Glutamatergic neuron (in vitro differentiated cells): ENCODE results near the gene EMID1. TPM values are rescaled to one million over a fixed set of nuclear protein-coding genes. Genes with fewer than 3 reads are reported as not detected.

Experiments
- DNase-seq: peaks from one replicate; pipeline ENCODE4 v3.0.0; 2022
- H3K27ac Mint-ChIP-seq: one replicate; pipeline ENCODE4 v1.8.0; 2020; ENCODE audit warnings: mild to moderate bottlenecking, mixed read lengths, inconsistent platforms; ENCODE audit not compliant: unreplicated experiment
- H3K27me3 Mint-ChIP-seq: one replicate; pipeline ENCODE4 v1.8.0; 2020; ENCODE audit warnings: mild to moderate bottlenecking, moderate library complexity, mixed read lengths, inconsistent platforms; ENCODE audit not compliant: unreplicated experiment
- H3K36me3 Mint-ChIP-seq: one replicate; pipeline ENCODE4 v1.8.0; 2020; ENCODE audit warnings: mild to moderate bottlenecking, mixed read lengths, inconsistent platforms; ENCODE audit not compliant: unreplicated experiment
- H3K4me1 Mint-ChIP-seq: one replicate; pipeline ENCODE4 v1.8.0; 2020; ENCODE audit warnings: mild to moderate bottlenecking, low read depth, mixed read lengths, inconsistent platforms; ENCODE audit not compliant: unreplicated experiment
- H3K4me3 Mint-ChIP-seq: one replicate; pipeline ENCODE4 v1.8.0; 2020; ENCODE audit warnings: mild to moderate bottlenecking, mixed read lengths, inconsistent platforms; ENCODE audit not compliant: unreplicated experiment
- H3K9me3 Mint-ChIP-seq: one replicate; pipeline ENCODE4 v1.8.0; 2020; ENCODE audit warnings: mild to moderate bottlenecking, moderate library complexity, mixed read lengths, inconsistent platforms; ENCODE audit not compliant: unreplicated experiment
- CTCF ChIP-seq: fragments of 200-600 bp; sonication (generic); IDR thresholded peaks from one replicate; pipeline ENCODE4 v1.5.0; 2021; ENCODE audit not compliant: partially characterized antibody, unreplicated experiment
- total RNA-seq: library from RNA; stranded (reverse); fragmentation: NEBNext Ultra II Directional; extraction: Animal tissue kit (Norgen Biotek cat#: 25700); gene quantifications from one replicate; pipeline ENCODE4 v1.2.1, GENCODE V29; 2021; ENCODE audit not compliant: unreplicated experiment

Gene EMID1
- total RNA-seq, 1 donor from 2014 or later, result 0.76 TPM

GRCh38 chr22:29158546-29158945, 47.1 kb upstream of the EMID1 start:
- no peak for TF ChIP-seq CTCF
- Mint-ChIP-seq H3K4me1 (peaks cover 3% of the 10 kb centered on the region), H3K27ac (no peak overlapping the region), H3K4me3 (no peak overlapping the region), H3K9me3 (peaks cover 2% of the 10 kb centered on the region), H3K27me3 (no peaks in the 10 kb centered on the region), H3K36me3 (no peaks in the 10 kb centered on the region)
- DNase-seq, result no peak

- Mint-ChIP-seq H3K4me3 (no peak overlapping the region), H3K27me3 (peaks cover 6% of the 10 kb centered on the region), H3K36me3 (no peaks in the 10 kb centered on the region), H3K4me1 (no peaks in the 10 kb centered on the region), H3K27ac (no peak overlapping the region), H3K9me3 (peaks cover 6% of the 10 kb centered on the region)
- no peak for TF ChIP-seq CTCF
- DNase-seq, result no peak
Observed at GRCh38 chr22:29163808-29164207, 41.9 kb upstream of the EMID1 start.

GRCh38 chr22:29165321-29166060, 40.2 kb upstream of the EMID1 start:
- no peak for TF ChIP-seq CTCF
- Mint-ChIP-seq H3K27ac (no peak overlapping the region), H3K36me3 (no peaks in the 10 kb centered on the region), H3K9me3 (peaks cover 8% of the 10 kb centered on the region), H3K4me1 (no peaks in the 10 kb centered on the region), H3K4me3 (no peak overlapping the region), H3K27me3 (peaks cover 6% of the 10 kb centered on the region)
- DNase-seq, result no peak

GRCh38 chr22:29166180-29166579, 39.5 kb upstream of the EMID1 start:
- H3K27me3 Mint-ChIP-seq, result peaks cover 6% of the 10 kb centered on the region
- H3K9me3 Mint-ChIP-seq, result peaks cover 8% of the 10 kb centered on the region
- no peak for DNase-seq
- H3K4me3 Mint-ChIP-seq, result no peak overlapping the region
- TF ChIP-seq CTCF, result no peak
- H3K4me1 Mint-ChIP-seq, result no peaks in the 10 kb centered on the region
- H3K27ac Mint-ChIP-seq, result no peak overlapping the region
- H3K36me3 Mint-ChIP-seq, result no peaks in the 10 kb centered on the region

GRCh38 chr22:29167032-29167911, 38.4 kb upstream of the EMID1 start:
- Mint-ChIP-seq H3K27me3 (peaks cover 8% of the 10 kb centered on the region), H3K27ac (no peak overlapping the region), H3K9me3 (peaks cover 10% of the 10 kb centered on the region), H3K4me3 (no peak overlapping the region), H3K4me1 (no peaks in the 10 kb centered on the region), H3K36me3 (no peaks in the 10 kb centered on the region)
- TF ChIP-seq CTCF, result no peak
- DNase-seq, result no peak
